Lower leg skin (tissue), 3 donors: ENCODE results near the gene SH2D3A.

Source experiments
- CTCF ChIP-seq, 3 donors: fragments of 450-650 bp; IDR thresholded peaks; one replicate each; pipeline ENCODE4 v1.5.1; 2016; ENCODE audit warnings: antibody characterized with exemption in 3 of 3, mild to moderate bottlenecking in 3 of 3, moderate library complexity in 2 of 3
- POLR2A ChIP-seq, 2 donors: fragments of 450-650 bp; IDR thresholded peaks; one replicate each; pipeline ENCODE4 v1.6.1; 2016 to 2017; ENCODE audit warnings: antibody characterized with exemption in 2 of 2, mild to moderate bottlenecking in 1 of 2, moderate library complexity in 1 of 2

- TF ChIP-seq POLR2A (IDR thresholded peaks at IDR 0.05) (no peak), CTCF (IDR thresholded peaks at IDR 0.05) (no peak)
Observed at GRCh38 chr19:6718741-6719539, 48.3 kb downstream of the SH2D3A start.
